Lung (tissue), 12 donors: ENCODE data around the gene LYAR. TPM values are rescaled to one million over a fixed set of nuclear protein-coding genes. Genes with fewer than 3 reads are reported as not detected.

Experiments
- ATAC-seq: fragments of 200-7000 bp; cut with Tn5 transposase; one replicate; pipeline ENCODE4 v1.9.1; 2020; ENCODE audit warnings: moderate number of reproducible peaks; ENCODE audit not compliant: insufficient read depth, low FRiP score
- DNase-seq, 3 donors: peaks; one replicate each; pipeline ENCODE4 v3.0.0-alpha.2; 2013 to 2017
- H3K27ac ChIP-seq, 2 donors: one replicate each; pipeline ENCODE4 v1.5.1; 2013; ENCODE audit warnings: mild to moderate bottlenecking in 2 of 2, moderate library complexity in 2 of 2, control low read depth in 1 of 2, inconsistent platforms in 1 of 2, low read depth in 1 of 2, low read length in 1 of 2
- H3K27me3 ChIP-seq, 3 donors: one replicate each; pipeline ENCODE4 v1.5.1; 2013; ENCODE audit warnings: low read length in 2 of 3; ENCODE audit not compliant: control insufficient read depth in 3 of 3, insufficient read depth in 3 of 3
- H3K36me3 ChIP-seq, 4 donors: one replicate each; pipeline ENCODE4 v1.5.1; 2013; ENCODE audit warnings: low read length in 4 of 4, mild to moderate bottlenecking in 1 of 4, moderate library complexity in 1 of 4; ENCODE audit not compliant: control insufficient read depth in 4 of 4, insufficient read depth in 4 of 4
- H3K4me1 ChIP-seq, 5 donors: one replicate each; pipeline ENCODE4 v1.5.1; 2013; ENCODE audit warnings: low read length in 5 of 5, mild to moderate bottlenecking in 2 of 5, moderate library complexity in 1 of 5; ENCODE audit not compliant: control insufficient read depth in 5 of 5, insufficient read depth in 5 of 5
- H3K4me3 ChIP-seq: one replicate; pipeline ENCODE4 v1.5.1; 2013; ENCODE audit warnings: mild to moderate bottlenecking, control low read depth, moderate library complexity
- H3K9ac ChIP-seq, 2 donors: one replicate each; pipeline ENCODE4 v1.5.1; 2013; ENCODE audit warnings: low read length in 2 of 2, control low read depth in 1 of 2; ENCODE audit not compliant: insufficient read depth in 1 of 2
- H3K9me3 ChIP-seq, 4 donors: one replicate each; pipeline ENCODE4 v1.5.1; 2013; ENCODE audit warnings: low read length in 3 of 4, mild to moderate bottlenecking in 1 of 4, moderate library complexity in 1 of 4; ENCODE audit not compliant: control insufficient read depth in 4 of 4, insufficient read depth in 3 of 4
- CTCF ChIP-seq: IDR thresholded peaks from 2 replicates; pipeline ENCODE4 v1.5.1; 2012; ENCODE audit warnings: mild to moderate bottlenecking; ENCODE audit errors: control extremely low read depth, extremely low read depth
- WGBS, 2 donors: extraction: QIAGEN DNeasy Blood & Tissue Kit; methylation state at CpG; one replicate each; pipeline ENCODE4 v1.1.7; 2013; 5-methylcytosine and 5-hydroxymethylcytosine counted together
- polyA plus RNA-seq, 2 donors: library from polyadenylated mRNA; stranded (reverse); fragments of 200-250 nt; gene quantifications; one replicate each; pipeline ENCODE4 v1.2.1, GENCODE V29; 2013
- total RNA-seq, 2 donors: library from RNA; depleted of rRNA in 1 of 2; stranded (reverse); fragments of >200 nt in 1 of 2; gene quantifications; one replicate each; pipeline ENCODE4 v1.2.1, GENCODE V29; 2014 to 2021
- donor health status: control.
- donor health status: control.
- donor health status: Bipolar disorder and iron deficiency.
- donor health status: healthy.
- donor health status: DM: yes; HTN: yes; CAD: no.

LYAR gene
- total and polyA plus RNA-seq, 4 donors: 9.3 to 19.5 (median 14.4) TPM

GRCh38 chr4:4233610-4234009, 56.3 kb downstream of the LYAR start:
- Histone ChIP-seq H3K9ac (no peak overlapping the region), H3K4me3 (no peak overlapping the region), H3K9me3 (peaks cover 0 to 4% (median 0%) of the 10 kb centered on the region in 4 donors), H3K4me1 (no peaks in the 10 kb centered on the region), H3K27me3 (peaks cover 0 to 8% (median 6%) of the 10 kb centered on the region in 3 donors), H3K27ac (no peak overlapping the region), H3K36me3 (peaks cover 0 to 9% (median 7%) of the 10 kb centered on the region in 4 donors)
- ATAC-seq (no peak), DNase-seq (no peak)
- TF ChIP-seq CTCF: no peak
- WGBS, 2 donors: 97% methylated on average over 2 of the region's 2 CpGs

- no peak for DNase-seq
- no peak overlapping the region for H3K27ac ChIP-seq
- ATAC-seq: no peak
- H3K9ac ChIP-seq: no peak overlapping the region
- H3K27me3 ChIP-seq: peaks cover 11 to 42% (median 28%) of the 10 kb centered on the region in 3 donors
- TF ChIP-seq CTCF: no peak
- peaks cover 0 to 12% (median 0%) of the 10 kb centered on the region in 4 donors for H3K9me3 ChIP-seq
- no peaks in the 10 kb centered on the region for H3K36me3 ChIP-seq
- peaks cover 0 to 2% (median 0%) of the 10 kb centered on the region in 5 donors for H3K4me1 ChIP-seq
- no peak overlapping the region for H3K4me3 ChIP-seq
- 70 to 72% methylated on average over 1 of the region's 1 CpG for WGBS, 2 donors
These were observed 61.6 kb downstream of the LYAR start for GRCh38 chr4:4228356-4228668.

- no peak overlapping the region for H3K27ac ChIP-seq
- peaks cover 11 to 44% (median 28%) of the 10 kb centered on the region in 3 donors for H3K27me3 ChIP-seq
- no peak for DNase-seq
- no peak overlapping the region for H3K4me3 ChIP-seq
- no peaks in the 10 kb centered on the region for H3K36me3 ChIP-seq
- ATAC-seq: no peak
- 8 to 12% methylated on average over 44 to 51 of the region's 51 CpGs for WGBS, 2 donors
- no peak overlapping the region for H3K9ac ChIP-seq
- peaks cover 0 to 12% (median 0%) of the 10 kb centered on the region in 4 donors for H3K9me3 ChIP-seq
- H3K4me1 ChIP-seq: peaks cover 0 to 2% (median 0%) of the 10 kb centered on the region in 5 donors
- no peak for TF ChIP-seq CTCF
These were observed 62.2 kb downstream of the LYAR start for GRCh38 chr4:4227510-4228355.
